Gastrocnemius medialis (tissue), 4 donors: ENCODE results near the gene MDM1.

ENCODE experiments used
- CTCF ChIP-seq, 5 experiments: fragments of 450-650 bp in 3 of 5; fragments of 200-600 bp in 2 of 5; sonication (generic) in 2 of 5; IDR thresholded peaks in 4 of 5; conservative IDR thresholded peaks in 1 of 5; 1 replicate in 4 of 5; 2 replicates in 1 of 5; pipeline ENCODE4 v1.5.1; 2016 to 2019; ENCODE audit warnings: antibody characterized with exemption in 5 of 5, mild to moderate bottlenecking in 3 of 5, moderate library complexity in 3 of 5
- POLR2A ChIP-seq, 2 donors: fragments of 450-650 bp; IDR thresholded peaks; one replicate each; pipeline ENCODE4 v1.6.1; 2017; ENCODE audit warnings: antibody characterized with exemption in 2 of 2, mild to moderate bottlenecking in 2 of 2, moderate library complexity in 2 of 2

- TF ChIP-seq CTCF (IDR thresholded peaks at IDR 0.05 in 4 of 5, conservative IDR thresholded peaks at IDR 0.05 in 1 of 5) (no peak), POLR2A (IDR thresholded peaks at IDR 0.05) (no peak)
Observed at GRCh38 chr12:68364328-68364727, 32.2 kb upstream of the MDM1 start.
